Measurements from ENCODE around the gene IFNL1. TPM values are rescaled to one million over a fixed set of nuclear protein-coding genes. Genes with fewer than 3 reads are reported as not detected.
A peak's percentile ranks its signal among the peaks of the same experiment; 100 is the strongest.

The IFNL1 gene
- total and polyA plus RNA-seq, 2 donors = 0.21 TPM; not detected in 1

- WGBS = 4% methylated on average over 51 of the region's 51 CpGs
- Histone ChIP-seq H3K27ac (ENCODE audit: low read depth in 1 of 2, low read length in 1 of 2) (peak overlapping the region in 1 of 2 donors; percentile 81), H3K9me3 (ENCODE audit: control insufficient read depth in 2 of 2, insufficient read depth in 1 of 2, low read length in 1 of 2) (no peaks in the 10 kb centered on the region), H3K4me1 (ENCODE audit: control insufficient read depth in 2 of 2, insufficient read depth in 2 of 2, low read length in 2 of 2) (peaks cover 22 to 30% of the 10 kb centered on the region in 2 donors), H3K27me3 (ENCODE audit: control insufficient read depth in 2 of 2, insufficient read depth in 1 of 2, low read length in 1 of 2) (no peaks in the 10 kb centered on the region), H3K36me3 (ENCODE audit: control insufficient read depth in 2 of 2, insufficient read depth in 2 of 2, low read length in 1 of 2) (peaks cover 4 to 13% of the 10 kb centered on the region in 2 donors), H3K4me3 (ENCODE audit: low read length in 2 of 2) (peak overlapping the region; percentile 76 to 95)
- peak in 1 of 9 donors; percentile 28 for DNase-seq (ENCODE audit: low read depth in 6 of 9, low spot score in 9 of 9)
These were observed 46.6 kb downstream of the IFNL1 start for GRCh38 chr19:39342647-39343305.

- H3K9me3 ChIP-seq (ENCODE audit: control insufficient read depth in 2 of 2, insufficient read depth in 1 of 2, low read length in 1 of 2) = no peaks in the 10 kb centered on the region
- no peaks in the 10 kb centered on the region for H3K27me3 ChIP-seq (ENCODE audit: control insufficient read depth in 2 of 2, insufficient read depth in 1 of 2, low read length in 1 of 2)
- H3K27ac ChIP-seq (ENCODE audit: low read depth in 1 of 2, low read length in 1 of 2) = no peak overlapping the region
- peaks cover 21 to 30% of the 10 kb centered on the region in 2 donors for H3K36me3 ChIP-seq (ENCODE audit: control insufficient read depth in 2 of 2, insufficient read depth in 2 of 2, low read length in 1 of 2)
- no peak for DNase-seq (ENCODE audit: low read depth in 6 of 9, low spot score in 9 of 9)
- H3K4me3 ChIP-seq (ENCODE audit: low read length in 2 of 2) = no peak overlapping the region
- H3K4me1 ChIP-seq (ENCODE audit: control insufficient read depth in 2 of 2, insufficient read depth in 2 of 2, low read length in 2 of 2) = peaks cover 13 to 15% of the 10 kb centered on the region in 2 donors
- 93% methylated on average over 1 of the region's 1 CpG for WGBS
These were observed 49.7 kb downstream of the IFNL1 start for GRCh38 chr19:39345956-39346355.

GRCh38 chr19:39347332-39348164 is 51.3 kb downstream of the IFNL1 start:
- Histone ChIP-seq H3K36me3 (ENCODE audit: control insufficient read depth in 2 of 2, insufficient read depth in 2 of 2, low read length in 1 of 2) (peaks cover 26 to 40% of the 10 kb centered on the region in 2 donors), H3K27me3 (ENCODE audit: control insufficient read depth in 2 of 2, insufficient read depth in 1 of 2, low read length in 1 of 2) (no peaks in the 10 kb centered on the region), H3K4me3 (ENCODE audit: low read length in 2 of 2) (no peak overlapping the region), H3K27ac (ENCODE audit: low read depth in 1 of 2, low read length in 1 of 2) (no peak overlapping the region), H3K9me3 (ENCODE audit: control insufficient read depth in 2 of 2, insufficient read depth in 1 of 2, low read length in 1 of 2) (no peaks in the 10 kb centered on the region), H3K4me1 (ENCODE audit: control insufficient read depth in 2 of 2, insufficient read depth in 2 of 2, low read length in 2 of 2) (peaks cover 18 to 21% of the 10 kb centered on the region in 2 donors)
- WGBS = 96% methylated on average over 4 of the region's 4 CpGs
- DNase-seq (ENCODE audit: low read depth in 6 of 9, low spot score in 9 of 9) = no peak

Other genes starting within 250 kb of the IFNL1 start
- under 0.01 TPM for gene ACP7, start 212.0 kb upstream of the IFNL1 start, total RNA-seq
- gene ACP7, start 212.0 kb upstream of the IFNL1 start, polyA plus RNA-seq = 0.11 TPM
- gene PAK4, start 170.6 kb upstream of the IFNL1 start, total RNA-seq = 1.9 TPM
- gene PAK4, start 170.6 kb upstream of the IFNL1 start, polyA plus RNA-seq = 14.4 TPM
- 2.1 TPM for gene NCCRP1, start 99.4 kb upstream of the IFNL1 start, total RNA-seq
- 13.2 TPM for gene NCCRP1, start 99.4 kb upstream of the IFNL1 start, polyA plus RNA-seq
- gene SYCN, start 92.1 kb upstream of the IFNL1 start, total RNA-seq = not detected
- gene SYCN, start 92.1 kb upstream of the IFNL1 start, polyA plus RNA-seq = not detected
- gene IFNL3, start 51.4 kb upstream of the IFNL1 start, total RNA-seq = not detected
- gene IFNL3, start 51.4 kb upstream of the IFNL1 start, polyA plus RNA-seq = 0.07 TPM
- gene IFNL4, start 47.6 kb upstream of the IFNL1 start, total RNA-seq = not detected
- 0.05 TPM for gene IFNL4, start 47.6 kb upstream of the IFNL1 start, polyA plus RNA-seq
- 0.14 TPM for gene IFNL2, start 28.0 kb upstream of the IFNL1 start, total RNA-seq
- gene IFNL2, start 28.0 kb upstream of the IFNL1 start, polyA plus RNA-seq = 0.07 TPM
- gene LRFN1, start 24.5 kb downstream of the IFNL1 start, total RNA-seq = 0.42 TPM
- gene LRFN1, start 24.5 kb downstream of the IFNL1 start, polyA plus RNA-seq = 2.6 TPM
- gene GMFG, start 39.6 kb downstream of the IFNL1 start, total RNA-seq = 519 TPM
- 531 TPM for gene GMFG, start 39.6 kb downstream of the IFNL1 start, polyA plus RNA-seq
- 11.7 TPM for gene SAMD4B, start 46.0 kb downstream of the IFNL1 start, total RNA-seq
- gene SAMD4B, start 46.0 kb downstream of the IFNL1 start, polyA plus RNA-seq = 64.9 TPM
- gene PAF1, start 94.7 kb downstream of the IFNL1 start, total RNA-seq = 33.4 TPM
- gene PAF1, start 94.7 kb downstream of the IFNL1 start, polyA plus RNA-seq = 40.1 TPM
- 15.8 TPM for gene MED29, start 95.0 kb downstream of the IFNL1 start, total RNA-seq
- 27.8 TPM for gene MED29, start 95.0 kb downstream of the IFNL1 start, polyA plus RNA-seq
- gene ZFP36, start 110.4 kb downstream of the IFNL1 start, total RNA-seq = 15.8 TPM
- 250 TPM for gene ZFP36, start 110.4 kb downstream of the IFNL1 start, polyA plus RNA-seq
- gene PLEKHG2, start 116.3 kb downstream of the IFNL1 start, total RNA-seq = 13.0 TPM
- 30.8 TPM for gene PLEKHG2, start 116.3 kb downstream of the IFNL1 start, polyA plus RNA-seq
- gene RPS16, start 139.5 kb downstream of the IFNL1 start, total RNA-seq = 788 TPM
- 3,143 TPM for gene RPS16, start 139.5 kb downstream of the IFNL1 start, polyA plus RNA-seq
- 39.0 TPM for gene SUPT5H, start 149.2 kb downstream of the IFNL1 start, total RNA-seq
- gene SUPT5H, start 149.2 kb downstream of the IFNL1 start, polyA plus RNA-seq = 203 TPM
- gene TIMM50, start 184.4 kb downstream of the IFNL1 start, total RNA-seq = 49.3 TPM
- gene TIMM50, start 184.4 kb downstream of the IFNL1 start, polyA plus RNA-seq = 44.0 TPM
- 0.14 TPM for gene DLL3, start 202.5 kb downstream of the IFNL1 start, total RNA-seq
- 0.14 TPM for gene DLL3, start 202.5 kb downstream of the IFNL1 start, polyA plus RNA-seq
- 0.19 TPM for gene SELENOV, start 218.7 kb downstream of the IFNL1 start, total RNA-seq
- gene SELENOV, start 218.7 kb downstream of the IFNL1 start, polyA plus RNA-seq = not detected
- 4.3 TPM for gene EID2B, start 236.4 kb downstream of the IFNL1 start, total RNA-seq
- gene EID2B, start 236.4 kb downstream of the IFNL1 start, polyA plus RNA-seq = 10.6 TPM
- 12.6 TPM for gene EID2, start 243.8 kb downstream of the IFNL1 start, total RNA-seq
- gene EID2, start 243.8 kb downstream of the IFNL1 start, polyA plus RNA-seq = 29.3 TPM

Measured in thymus (tissue), 11 donors.